ENCODE data around the gene RBMS3. TPM values are rescaled to one million over a fixed set of nuclear protein-coding genes. Genes with fewer than 3 reads are reported as not detected.

Gene RBMS3
- total and polyA plus RNA-seq, 2 of the 13 experiments (the other 11 are each of a cell fraction or from before 2014, with no cell fraction given), result not detected

GRCh38 chr3:29936766-29937165 is 655.9 kb downstream of the RBMS3 start:
- no peak overlapping the region for H3K4me2 ChIP-seq (ENCODE audit: low read depth, low read length)
- in situ Hi-C loops (cut with HindIII; ENCODE audit: extremely low pct_ligation_motif_present, low pct_unique_long_range_greater_than_20kb), result no loop called here
- POLR2A ChIA-PET, result no interaction called here

More at GRCh38 chr3:29936766-29937165, 655.9 kb downstream of the RBMS3 start:
- Histone ChIP-seq H3K4me1 (ENCODE audit: insufficient read depth, low read length) (no peaks in the 10 kb centered on the region), H4K20me1 (ENCODE audit: insufficient read depth, low read length) (no peaks in the 10 kb centered on the region), H3K36me3 (replicated peaks in 1 of 2; ENCODE audit: control insufficient read depth in 1 of 2, insufficient read depth in 2 of 2, low read length in 2 of 2) (no peaks in the 10 kb centered on the region), H3K9me3 (ENCODE audit: low read length) (no peaks in the 10 kb centered on the region), H3K27me3 (ENCODE audit: control insufficient read depth in 1 of 2, insufficient read depth in 2 of 2, low read length in 2 of 2) (no peaks in the 10 kb centered on the region), H3K79me2 (ENCODE audit: insufficient read depth, low read length) (no peaks in the 10 kb centered on the region), H3K4me3 (replicated peaks in 1 of 3; ENCODE audit: insufficient read depth in 1 of 3, low read depth in 2 of 3, low read length in 3 of 3) (no peak overlapping the region), H2AFZ (ENCODE audit: low read length) (no peak overlapping the region), H3K9ac (ENCODE audit: insufficient read depth, low read depth, low read length) (no peak overlapping the region), H3K27ac (ENCODE audit: extremely low read length, insufficient read depth, low read length) (no peak overlapping the region)
- TF ChIP-seq RBFOX2 (IDR thresholded peaks at IDR 0.05; ENCODE audit: low read depth, low read length) (no peak), SUZ12 (IDR thresholded peaks at IDR 0.05; ENCODE audit: low read depth, low read length) (no peak), ZNF816 (CRISPR knock-in tag; IDR thresholded peaks at IDR 0.05; ENCODE audit: borderline replicate concordance) (no peak), MEIS1 (CRISPR knock-in tag; IDR thresholded peaks at IDR 0.05; ENCODE audit: borderline replicate concordance) (no peak), ZNF646 (CRISPR knock-in tag; IDR thresholded peaks at IDR 0.05) (no peak), ZNF292 (CRISPR knock-in tag; IDR thresholded peaks at IDR 0.05; ENCODE audit: borderline replicate concordance, low read depth) (no peak), DBP (CRISPR knock-in tag; IDR thresholded peaks at IDR 0.05; ENCODE audit: not compliant biosample characterization) (no peak), ZSCAN29 (CRISPR knock-in tag; conservative IDR thresholded peaks at IDR 0.05) (no peak), HDAC2 (CRISPR knock-in tag; IDR thresholded peaks at IDR 0.05) (no peak)
- no TSS peak for BruUV-seq (replicated peaks)
- FAIRE-seq (no peak), DNase-seq (ENCODE audit: low spot score) (no peak), ATAC-seq (no peak)
- WGBS (ENCODE audit: low lambda C conversion rate), result 47% methylated on average over 2 of the region's 2 CpGs
- CTCF ChIA-PET (ENCODE audit: low intra/inter-chr PET ratio, low total read pairs), result no interaction called here
- intact Hi-C loops (cut with micrococcal nuclease; ENCODE audit: unreplicated experiment), result no loop called here
